T-cell (primary cell): ENCODE data around the gene NOL12. TPM values are rescaled to one million over a fixed set of nuclear protein-coding genes. Genes with fewer than 3 reads are reported as not detected.

Experiments
- ATAC-seq, 4 experiments: fragments of 200-7000 bp in 3 of 4; fragments of 150-1000 bp in 1 of 4; cut with Tn5 transposase; replicated peaks in 1 of 4; 1 replicate in 3 of 4; 2 replicates in 1 of 4; pipeline ENCODE4 v1.10.0; 2021; ENCODE audit warnings: moderate library complexity in 3 of 4, mild to moderate bottlenecking in 2 of 4, moderate number of reproducible peaks in 1 of 4
- CTCF ChIA-PET, 2 donors: fragments of 300-600 bp; sonication (Branson Sonifier 250); formaldehyde crosslinking; loops; one replicate each; lab custom pipeline; 2022; ENCODE audit warnings: antibody characterized with exemption in 2 of 2; lab: Charles Lee
- POLR2A ChIA-PET, 2 donors: fragments of 300-600 bp; sonication (Branson Sonifier 250); formaldehyde crosslinking; loops; one replicate each; lab custom pipeline; 2022; ENCODE audit warnings: antibody characterized with exemption in 2 of 2; lab: Charles Lee
- DNase-seq, 35 experiments: peaks; one replicate each; pipeline versions ENCODE4 v3.0.0 to v3.0.0-alpha.2; 2013 to 2023
- H3K27ac ChIP-seq: one replicate; pipeline ENCODE4 v1.5.1; 2013; ENCODE audit warnings: low read length
- H3K27me3 ChIP-seq, 2 experiments: replicated peaks in 1 of 2; 1 replicate in 1 of 2; 2 replicates in 1 of 2; pipeline versions ENCODE4 v1.6.1 to v1.7.0; 2013; ENCODE audit warnings: low read length in 1 of 2, mixed read lengths in 1 of 2; ENCODE audit not compliant: control insufficient read depth in 2 of 2, insufficient read depth in 2 of 2; ENCODE audit errors: extremely low read depth in 1 of 2
- H3K36me3 ChIP-seq, 2 donors: 1 replicate in 1 of 2; 2 replicates in 1 of 2; pipeline versions ENCODE4 v1.6.1 to v1.7.0; 2013; ENCODE audit warnings: low read length in 1 of 2; ENCODE audit not compliant: control insufficient read depth in 2 of 2, insufficient read depth in 1 of 2; ENCODE audit errors: extremely low read depth in 1 of 2
- H3K4me1 ChIP-seq, 2 experiments: 1 replicate in 1 of 2; 2 replicates in 1 of 2; pipeline versions ENCODE4 v1.6.1 to v1.7.0; 2013; ENCODE audit warnings: low read length in 2 of 2, mixed read lengths in 1 of 2; ENCODE audit not compliant: insufficient read depth in 2 of 2, control insufficient read depth in 1 of 2; ENCODE audit errors: extremely low read depth in 1 of 2
- H3K4me3 ChIP-seq, 2 donors: 1 replicate in 1 of 2; 2 replicates in 1 of 2; pipeline versions ENCODE4 v1.5.1 to v1.7.0; 2013; ENCODE audit warnings: mild to moderate bottlenecking in 2 of 2, low read length in 1 of 2, moderate library complexity in 1 of 2; ENCODE audit not compliant: control insufficient read depth in 1 of 2; ENCODE audit errors: extremely low read depth in 1 of 2
- H3K9me3 ChIP-seq: 2 replicates; pipeline ENCODE4 v1.7.0; 2013
- H3K27ac Mint-ChIP-seq, 2 donors: one replicate each; pipeline ENCODE4 v1.8.0; 2020 to 2021; ENCODE audit warnings: mild to moderate bottlenecking in 2 of 2, mixed read lengths in 2 of 2
- H3K27me3 Mint-ChIP-seq, 2 donors: one replicate each; pipeline ENCODE4 v1.8.0; 2021 to 2022; ENCODE audit warnings: mixed read lengths in 2 of 2
- H3K36me3 Mint-ChIP-seq: one replicate; pipeline ENCODE4 v1.8.0; 2021; ENCODE audit warnings: mixed read lengths
- H3K4me1 Mint-ChIP-seq, 3 donors: one replicate each; pipeline ENCODE4 v1.8.0; 2020 to 2022; ENCODE audit warnings: mixed read lengths in 3 of 3, mild to moderate bottlenecking in 1 of 3
- H3K4me3 Mint-ChIP-seq, 3 donors: one replicate each; pipeline ENCODE4 v1.8.0; 2020 to 2022; ENCODE audit warnings: mild to moderate bottlenecking in 3 of 3, mixed read lengths in 3 of 3, moderate library complexity in 3 of 3
- H3K9me3 Mint-ChIP-seq, 3 donors: one replicate each; pipeline ENCODE4 v1.8.0; 2020 to 2022; ENCODE audit warnings: mixed read lengths in 3 of 3
- WGBS: methylation state at CpG from one replicate; pipeline ENCODE4 v1.1.5; 2013; ENCODE audit warnings: missing lambda C conversion rate; ENCODE audit not compliant: insufficient coverage; 5-methylcytosine and 5-hydroxymethylcytosine counted together
- total RNA-seq, 35 experiments: library from RNA in 6 of 35; stranded (reverse) in 6 of 35; fragments of 120-200 nt in 1 of 35; gene quantifications; one replicate each; pipeline versions ENCODE4 v1.2.1 to v1.2.4 and lab custom pipeline; 2013 to 2026

Gene NOL12
- total RNA-seq, 5 donors from 2014 or later (not counting 1 experiment from before 2014, with no cell fraction given), result 29.2 to 52.4 (median 47.5) TPM

- Mint-ChIP-seq H3K27me3 (no peaks in the 10 kb centered on the region), H3K9me3 (no peaks in the 10 kb centered on the region), H3K4me1 (peaks cover 0 to 1% (median 0%) of the 10 kb centered on the region in 3 donors), H3K27ac (no peak overlapping the region), H3K4me3 (no peak overlapping the region), H3K36me3 (no peaks in the 10 kb centered on the region)
- H3K36me3 ChIP-seq, result peaks cover 0 to 2% of the 10 kb centered on the region in 2 donors
- DNase-seq, result no peak
- ChIA-PET CTCF (no interaction called here), POLR2A (interaction anchor here in 1 of 2 donors (0.6 kb wide), 1 partner anchor 22 kb away, joined by 5 read pairs; no protein-coding TSS in a partner anchor)
- H3K4me1 ChIP-seq, result no peaks in the 10 kb centered on the region
- no peak overlapping the region for H3K27ac ChIP-seq
- 92% methylated on average over 11 of the region's 19 CpGs for WGBS
- H3K9me3 ChIP-seq, result no peaks in the 10 kb centered on the region
- no peak overlapping the region for H3K4me3 ChIP-seq
- peaks cover 0 to 22% of the 10 kb centered on the region in 2 experiments for H3K27me3 ChIP-seq
- no peak for ATAC-seq
Observed at GRCh38 chr22:37732699-37733607, 46.8 kb downstream of the NOL12 start.

DNA sequence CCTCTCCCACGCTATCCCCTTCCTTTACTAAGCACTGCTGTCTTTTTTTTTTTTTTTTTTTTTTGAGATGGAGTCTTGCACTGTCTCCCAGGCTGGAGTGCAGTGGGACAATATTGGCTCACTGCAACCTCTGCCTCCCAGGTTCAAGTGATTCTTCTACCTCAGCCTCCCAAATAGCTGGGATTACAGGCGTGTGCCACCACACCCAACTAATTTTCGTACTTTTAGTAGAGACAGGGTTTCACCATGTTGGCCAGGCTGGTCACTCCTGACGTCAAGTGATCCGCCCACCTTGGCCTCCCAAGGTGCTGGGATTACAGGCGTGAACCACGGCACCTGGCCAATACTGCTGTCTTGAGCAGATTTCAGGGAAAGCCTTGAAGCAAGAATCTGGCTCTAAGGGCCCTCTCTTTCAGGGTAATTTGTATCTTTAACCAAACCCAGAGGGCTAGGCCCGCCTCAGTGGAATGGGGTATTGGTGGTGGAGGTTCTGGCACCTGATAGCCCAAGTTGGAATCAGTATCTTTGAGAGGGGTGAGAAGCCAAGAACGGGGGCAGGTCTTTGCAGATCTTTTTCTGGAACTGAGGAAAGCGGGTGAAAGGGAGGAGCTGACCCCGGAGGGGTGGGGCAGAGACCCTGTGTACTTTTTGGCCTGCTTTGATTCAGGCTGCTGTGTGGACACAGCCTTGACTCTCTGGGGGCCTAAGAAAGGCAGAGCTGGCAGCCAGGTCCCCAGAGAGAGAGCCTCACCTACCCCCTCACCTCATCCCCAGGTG lies 47.7 kb downstream of the NOL12 start:
- Histone ChIP-seq H3K27ac (no peak overlapping the region), H3K36me3 (peaks cover 0 to 2% of the 10 kb centered on the region in 2 donors), H3K27me3 (peaks cover 0 to 27% of the 10 kb centered on the region in 2 experiments), H3K4me3 (no peak overlapping the region), H3K9me3 (no peaks in the 10 kb centered on the region), H3K4me1 (no peaks in the 10 kb centered on the region)
- Mint-ChIP-seq H3K4me3 (no peak overlapping the region), H3K27ac (no peak overlapping the region), H3K36me3 (no peaks in the 10 kb centered on the region), H3K9me3 (no peaks in the 10 kb centered on the region), H3K4me1 (no peaks in the 10 kb centered on the region), H3K27me3 (peaks cover 4% of the 10 kb centered on the region in 2 donors)
- ChIA-PET POLR2A (no interaction called here), CTCF (no interaction called here)
- 84% methylated on average over 6 of the region's 11 CpGs for WGBS
- no peak for DNase-seq
- no peak for ATAC-seq

- no peak for ATAC-seq
Observed at GRCh38 chr22:37734402-37734700, 48.2 kb downstream of the NOL12 start.

GRCh38 chr22:37734964-37735451 lies 48.9 kb downstream of the NOL12 start:
- ATAC-seq (no peak), DNase-seq (no peak)
- Histone ChIP-seq H3K4me1 (peaks cover 2% of the 10 kb centered on the region in 2 experiments), H3K27ac (no peak overlapping the region), H3K36me3 (peaks cover 0 to 2% of the 10 kb centered on the region in 2 donors), H3K9me3 (no peaks in the 10 kb centered on the region), H3K4me3 (no peak overlapping the region), H3K27me3 (peaks cover 0 to 37% of the 10 kb centered on the region in 2 experiments)
- Mint-ChIP-seq H3K9me3 (no peaks in the 10 kb centered on the region), H3K27me3 (peaks cover 4% of the 10 kb centered on the region in 2 donors), H3K4me1 (no peaks in the 10 kb centered on the region), H3K36me3 (no peaks in the 10 kb centered on the region), H3K27ac (no peak overlapping the region), H3K4me3 (no peak overlapping the region)
- ChIA-PET POLR2A (no interaction called here), CTCF (no interaction called here)
- 83% methylated on average over 16 of the region's 16 CpGs for whole genome bisulfite sequencing

More at GRCh38 chr22:37734402-37734700, 48.2 kb downstream of the NOL12 start:
- peaks cover 0 to 32% of the 10 kb centered on the region in 2 experiments for H3K27me3 ChIP-seq
- no peaks in the 10 kb centered on the region for H3K4me1 Mint-ChIP-seq
- peaks cover 0 to 2% of the 10 kb centered on the region in 2 donors for H3K36me3 ChIP-seq
- H3K9me3 ChIP-seq, result no peaks in the 10 kb centered on the region
- no peak overlapping the region for H3K4me3 ChIP-seq
- 89% methylated on average over 3 of the region's 6 CpGs for WGBS
- no peak for DNase-seq
- ChIA-PET CTCF (no interaction called here), POLR2A (no interaction called here)
- H3K27ac ChIP-seq, result no peak overlapping the region
- H3K4me1 ChIP-seq, result peaks cover 0 to 2% of the 10 kb centered on the region in 2 experiments
- no peaks in the 10 kb centered on the region for H3K36me3 Mint-ChIP-seq
- H3K27ac Mint-ChIP-seq, result no peak overlapping the region
- H3K4me3 Mint-ChIP-seq, result no peak overlapping the region
- H3K27me3 Mint-ChIP-seq, result peaks cover 4% of the 10 kb centered on the region in 2 donors
- H3K9me3 Mint-ChIP-seq, result no peaks in the 10 kb centered on the region

DNA sequence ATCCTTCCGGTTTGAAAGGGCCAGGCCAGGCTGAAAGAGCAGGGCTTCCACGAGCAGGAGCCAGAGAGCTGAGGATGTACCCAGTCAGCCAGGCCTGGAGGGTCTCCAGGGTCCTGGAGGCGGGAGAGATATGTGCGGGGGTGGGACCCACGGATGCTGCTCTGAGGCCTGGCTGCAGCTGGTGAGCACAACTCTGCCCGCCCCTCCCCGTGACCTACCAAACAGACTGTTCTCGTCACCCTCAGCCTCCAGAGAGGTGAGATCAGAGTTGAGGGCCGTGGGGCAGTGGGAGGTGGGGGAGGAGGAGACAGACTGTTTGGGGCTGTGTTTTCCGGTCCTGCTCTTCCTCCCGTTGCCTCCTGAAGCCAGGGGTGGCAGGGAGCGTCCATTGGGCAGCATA lies 52.9 kb downstream of the NOL12 start:
- CTCF ChIA-PET, result no interaction called here
- Mint-ChIP-seq H3K36me3 (no peaks in the 10 kb centered on the region), H3K4me1 (peaks cover 0 to 5% (median 3%) of the 10 kb centered on the region in 3 donors), H3K27ac (no peak overlapping the region), H3K27me3 (peaks cover 4% of the 10 kb centered on the region in 2 donors), H3K9me3 (no peaks in the 10 kb centered on the region), H3K4me3 (no peak overlapping the region)
- peaks cover 2 to 12% of the 10 kb centered on the region in 2 experiments for H3K4me1 ChIP-seq
- no peaks in the 10 kb centered on the region for H3K9me3 ChIP-seq
- H3K4me3 ChIP-seq, result no peak overlapping the region
- POLR2A ChIA-PET, result interaction anchor here in 1 of 2 donors (0.5 kb wide), 1 partner anchor 1245 kb away, joined by 7 read pairs; no protein-coding TSS in a partner anchor
- no peaks in the 10 kb centered on the region for H3K36me3 ChIP-seq
- ATAC-seq (no peak), DNase-seq (no peak)
- H3K27ac ChIP-seq, result no peak overlapping the region
- peaks cover 0 to 39% of the 10 kb centered on the region in 2 experiments for H3K27me3 ChIP-seq
- WGBS, result 92% methylated on average over 5 of the region's 12 CpGs

- 76% methylated on average over 14 of the region's 17 CpGs for WGBS
- Histone ChIP-seq H3K4me1 (peaks cover 2 to 12% of the 10 kb centered on the region in 2 experiments), H3K4me3 (no peak overlapping the region), H3K27me3 (peaks cover 0 to 39% of the 10 kb centered on the region in 2 experiments), H3K36me3 (no peaks in the 10 kb centered on the region), H3K9me3 (no peaks in the 10 kb centered on the region), H3K27ac (no peak overlapping the region)
- Mint-ChIP-seq H3K9me3 (no peaks in the 10 kb centered on the region), H3K36me3 (no peaks in the 10 kb centered on the region), H3K4me1 (peaks cover 0 to 5% (median 3%) of the 10 kb centered on the region in 3 donors), H3K4me3 (no peak overlapping the region), H3K27ac (no peak overlapping the region), H3K27me3 (peaks cover 4% of the 10 kb centered on the region in 2 donors)
- DNase-seq (peak in 1 of 35 experiments; percentile 25), ATAC-seq (no peak)
- POLR2A ChIA-PET, result no interaction called here
- CTCF ChIA-PET, result no interaction called here
Observed at GRCh38 chr22:37739611-37740049, 53.5 kb downstream of the NOL12 start.
